ENCODE measurements around the gene MEDAG. TPM values are rescaled to one million over a fixed set of nuclear protein-coding genes. Genes with fewer than 3 reads are reported as not detected.

Gene MEDAG
- total RNA-seq, 5 donors from 2014 or later (not counting 1 experiment from before 2014, with no cell fraction given), result not detected

- POLR2A ChIA-PET, result no interaction called here
- DNase-seq, result no peak
- H3K4me3 Mint-ChIP-seq, result no peak overlapping the region
- H3K9me3 Mint-ChIP-seq, result no peaks in the 10 kb centered on the region
- no peaks in the 10 kb centered on the region for H3K9me3 ChIP-seq
- H3K27ac Mint-ChIP-seq, result no peak overlapping the region
- WGBS (ENCODE audit: insufficient coverage), result no CpG with 5 or more reads among the region's 3 CpGs
- no peaks in the 10 kb centered on the region for H3K36me3 ChIP-seq (ENCODE audit: control insufficient read depth in 2 of 2, extremely low read depth in 1 of 2, insufficient read depth in 1 of 2, low read length in 1 of 2)
- no peaks in the 10 kb centered on the region for H3K36me3 Mint-ChIP-seq
- no peak overlapping the region for H3K4me3 ChIP-seq (ENCODE audit: control insufficient read depth in 1 of 2, extremely low read depth in 1 of 2, low read length in 1 of 2)
- peaks cover 2 to 5% of the 10 kb centered on the region in 2 experiments for H3K4me1 ChIP-seq (ENCODE audit: control insufficient read depth in 1 of 2, extremely low read depth in 1 of 2, insufficient read depth in 2 of 2, low read length in 2 of 2)
- CTCF ChIA-PET, result no interaction called here
- H3K27ac ChIP-seq (ENCODE audit: low read length), result no peak overlapping the region
- H3K27me3 Mint-ChIP-seq, result peaks cover 36 to 37% of the 10 kb centered on the region in 2 donors
- ATAC-seq (replicated peaks in 1 of 4), result no peak
- peaks cover 0 to 38% of the 10 kb centered on the region in 2 experiments for H3K27me3 ChIP-seq (replicated peaks in 1 of 2; ENCODE audit: control insufficient read depth in 2 of 2, extremely low read depth in 1 of 2, insufficient read depth in 2 of 2, low read length in 1 of 2)
- peaks cover 3 to 11% (median 5%) of the 10 kb centered on the region in 3 donors for H3K4me1 Mint-ChIP-seq
Measured at GRCh38 chr13:30910676-30911075, 4.6 kb downstream of the MEDAG start.

GRCh38 chr13:30915691-30916541, 9.8 kb downstream of the MEDAG start:
- Histone ChIP-seq H3K4me3 (ENCODE audit: control insufficient read depth in 1 of 2, extremely low read depth in 1 of 2, low read length in 1 of 2) (no peak overlapping the region), H3K4me1 (ENCODE audit: control insufficient read depth in 1 of 2, extremely low read depth in 1 of 2, insufficient read depth in 2 of 2, low read length in 2 of 2) (no peaks in the 10 kb centered on the region), H3K27ac (ENCODE audit: low read length) (no peak overlapping the region), H3K9me3 (no peaks in the 10 kb centered on the region), H3K36me3 (ENCODE audit: control insufficient read depth in 2 of 2, extremely low read depth in 1 of 2, insufficient read depth in 1 of 2, low read length in 1 of 2) (no peaks in the 10 kb centered on the region), H3K27me3 (replicated peaks in 1 of 2; ENCODE audit: control insufficient read depth in 2 of 2, extremely low read depth in 1 of 2, insufficient read depth in 2 of 2, low read length in 1 of 2) (peaks cover 0 to 20% of the 10 kb centered on the region in 2 experiments)
- ChIA-PET CTCF (no interaction called here), POLR2A (no interaction called here)
- Mint-ChIP-seq H3K36me3 (no peaks in the 10 kb centered on the region), H3K9me3 (no peaks in the 10 kb centered on the region), H3K27me3 (peaks cover 29 to 31% of the 10 kb centered on the region in 2 donors), H3K27ac (no peak overlapping the region), H3K4me3 (no peak overlapping the region), H3K4me1 (no peaks in the 10 kb centered on the region)
- 75% methylated on average over 13 of the region's 19 CpGs for WGBS (ENCODE audit: insufficient coverage)
- DNase-seq (no peak), ATAC-seq (replicated peaks in 1 of 4) (no peak)

GRCh38 chr13:30916991-30917390, 10.9 kb downstream of the MEDAG start:
- no peaks in the 10 kb centered on the region for H3K36me3 Mint-ChIP-seq
- H3K4me3 Mint-ChIP-seq, result no peak overlapping the region
- H3K9me3 Mint-ChIP-seq, result no peaks in the 10 kb centered on the region
- CTCF ChIA-PET, result no interaction called here
- H3K27ac ChIP-seq (ENCODE audit: low read length), result no peak overlapping the region
- H3K27ac Mint-ChIP-seq, result no peak overlapping the region
- H3K4me1 ChIP-seq (ENCODE audit: control insufficient read depth in 1 of 2, extremely low read depth in 1 of 2, insufficient read depth in 2 of 2, low read length in 2 of 2), result no peaks in the 10 kb centered on the region
- DNase-seq (no peak), ATAC-seq (replicated peaks in 1 of 4) (no peak)
- no peak overlapping the region for H3K4me3 ChIP-seq (ENCODE audit: control insufficient read depth in 1 of 2, extremely low read depth in 1 of 2, low read length in 1 of 2)
- WGBS (ENCODE audit: insufficient coverage), result 78% methylated on average over 4 of the region's 6 CpGs
- H3K36me3 ChIP-seq (ENCODE audit: control insufficient read depth in 2 of 2, extremely low read depth in 1 of 2, insufficient read depth in 1 of 2, low read length in 1 of 2), result no peaks in the 10 kb centered on the region
- no peaks in the 10 kb centered on the region for H3K9me3 ChIP-seq
- POLR2A ChIA-PET, result no interaction called here
- H3K27me3 ChIP-seq (replicated peaks in 1 of 2; ENCODE audit: control insufficient read depth in 2 of 2, extremely low read depth in 1 of 2, insufficient read depth in 2 of 2, low read length in 1 of 2), result peaks cover 0 to 16% of the 10 kb centered on the region in 2 experiments
- H3K4me1 Mint-ChIP-seq, result no peaks in the 10 kb centered on the region
- H3K27me3 Mint-ChIP-seq, result peaks cover 30 to 31% of the 10 kb centered on the region in 2 donors

GRCh38 chr13:30918662-30919405, 12.8 kb downstream of the MEDAG start:
- H3K9me3 Mint-ChIP-seq, result no peaks in the 10 kb centered on the region
- Histone ChIP-seq H3K36me3 (ENCODE audit: control insufficient read depth in 2 of 2, extremely low read depth in 1 of 2, insufficient read depth in 1 of 2, low read length in 1 of 2) (no peaks in the 10 kb centered on the region), H3K27ac (ENCODE audit: low read length) (no peak overlapping the region), H3K27me3 (replicated peaks in 1 of 2; ENCODE audit: control insufficient read depth in 2 of 2, extremely low read depth in 1 of 2, insufficient read depth in 2 of 2, low read length in 1 of 2) (peaks cover 0 to 18% of the 10 kb centered on the region in 2 experiments), H3K9me3 (no peaks in the 10 kb centered on the region), H3K4me1 (ENCODE audit: control insufficient read depth in 1 of 2, extremely low read depth in 1 of 2, insufficient read depth in 2 of 2, low read length in 2 of 2) (no peaks in the 10 kb centered on the region), H3K4me3 (ENCODE audit: control insufficient read depth in 1 of 2, extremely low read depth in 1 of 2, low read length in 1 of 2) (no peak overlapping the region)
- CTCF ChIA-PET, result no interaction called here
- no peak for ATAC-seq (replicated peaks in 1 of 4)
- H3K27ac Mint-ChIP-seq, result no peak overlapping the region
- no peak overlapping the region for H3K4me3 Mint-ChIP-seq
- WGBS (ENCODE audit: insufficient coverage), result no CpG with 5 or more reads among the region's 6 CpGs
- POLR2A ChIA-PET, result no interaction called here
- no peak for DNase-seq
- H3K4me1 Mint-ChIP-seq, result no peaks in the 10 kb centered on the region
- no peaks in the 10 kb centered on the region for H3K36me3 Mint-ChIP-seq
- H3K27me3 Mint-ChIP-seq, result peaks cover 30 to 40% of the 10 kb centered on the region in 2 donors

GRCh38 chr13:30920162-30920909, 14.3 kb downstream of the MEDAG start:
- 89% methylated on average over 3 of the region's 5 CpGs for WGBS (ENCODE audit: insufficient coverage)
- CTCF ChIA-PET, result no interaction called here

GRCh38 chr13:30923418-30923817, 17.3 kb downstream of the MEDAG start:
- POLR2A ChIA-PET, result no interaction called here
- H3K36me3 ChIP-seq (ENCODE audit: control insufficient read depth in 2 of 2, extremely low read depth in 1 of 2, insufficient read depth in 1 of 2, low read length in 1 of 2), result no peaks in the 10 kb centered on the region
- peaks cover 20 to 23% of the 10 kb centered on the region in 2 donors for H3K27me3 Mint-ChIP-seq
- ATAC-seq (replicated peaks in 1 of 4), result no peak
- 86% methylated on average over 1 of the region's 1 CpG for WGBS (ENCODE audit: insufficient coverage)
- no peak overlapping the region for H3K27ac ChIP-seq (ENCODE audit: low read length)
- DNase-seq, result no peak
- H3K9me3 Mint-ChIP-seq, result no peaks in the 10 kb centered on the region
- H3K27ac Mint-ChIP-seq, result no peak overlapping the region
- peaks cover 0 to 13% of the 10 kb centered on the region in 2 experiments for H3K27me3 ChIP-seq (replicated peaks in 1 of 2; ENCODE audit: control insufficient read depth in 2 of 2, extremely low read depth in 1 of 2, insufficient read depth in 2 of 2, low read length in 1 of 2)
- CTCF ChIA-PET, result no interaction called here
- H3K4me1 Mint-ChIP-seq, result peaks cover 5 to 13% (median 7%) of the 10 kb centered on the region in 3 donors
- no peak overlapping the region for H3K4me3 Mint-ChIP-seq
- no peaks in the 10 kb centered on the region for H3K36me3 Mint-ChIP-seq
- no peaks in the 10 kb centered on the region for H3K9me3 ChIP-seq
- peaks cover 0 to 7% of the 10 kb centered on the region in 2 experiments for H3K4me1 ChIP-seq (ENCODE audit: control insufficient read depth in 1 of 2, extremely low read depth in 1 of 2, insufficient read depth in 2 of 2, low read length in 2 of 2)
- no peak overlapping the region for H3K4me3 ChIP-seq (ENCODE audit: control insufficient read depth in 1 of 2, extremely low read depth in 1 of 2, low read length in 1 of 2)

More at GRCh38 chr13:30920162-30920909, 14.3 kb downstream of the MEDAG start:
- H3K27ac Mint-ChIP-seq, result no peak overlapping the region
- Histone ChIP-seq H3K9me3 (no peaks in the 10 kb centered on the region), H3K4me1 (ENCODE audit: control insufficient read depth in 1 of 2, extremely low read depth in 1 of 2, insufficient read depth in 2 of 2, low read length in 2 of 2) (no peaks in the 10 kb centered on the region), H3K27me3 (replicated peaks in 1 of 2; ENCODE audit: control insufficient read depth in 2 of 2, extremely low read depth in 1 of 2, insufficient read depth in 2 of 2, low read length in 1 of 2) (peaks cover 0 to 26% of the 10 kb centered on the region in 2 experiments), H3K4me3 (ENCODE audit: control insufficient read depth in 1 of 2, extremely low read depth in 1 of 2, low read length in 1 of 2) (no peak overlapping the region), H3K36me3 (ENCODE audit: control insufficient read depth in 2 of 2, extremely low read depth in 1 of 2, insufficient read depth in 1 of 2, low read length in 1 of 2) (no peaks in the 10 kb centered on the region), H3K27ac (ENCODE audit: low read length) (no peak overlapping the region)
- H3K4me1 Mint-ChIP-seq, result peaks cover 2 to 5% (median 3%) of the 10 kb centered on the region in 3 donors
- no peaks in the 10 kb centered on the region for H3K9me3 Mint-ChIP-seq
- no peak overlapping the region for H3K4me3 Mint-ChIP-seq
- H3K27me3 Mint-ChIP-seq, result peaks cover 20 to 32% of the 10 kb centered on the region in 2 donors
- ATAC-seq (replicated peaks in 1 of 4), result no peak
- no peak for DNase-seq
- no peaks in the 10 kb centered on the region for H3K36me3 Mint-ChIP-seq
- POLR2A ChIA-PET, result no interaction called here
